H1 (cell line): ENCODE results near the gene NFE2L2. TPM values are rescaled to one million over a fixed set of nuclear protein-coding genes. Genes with fewer than 3 reads are reported as not detected.

ENCODE experiments used
- ASH2L ChIP-seq: fragments of 200-600, 300-600 bp; sonication (generic); IDR thresholded peaks from one replicate; pipeline ENCODE4 v1.7.1; 2017; ENCODE audit warnings: low read length
- CEBPB ChIP-seq: IDR thresholded peaks from 2 replicates; pipeline ENCODE4 v1.6.1; 2012; ENCODE audit warnings: low read depth, low read length
- CHD1 ChIP-seq: IDR thresholded peaks from 2 replicates; pipeline ENCODE4 v1.6.1; 2012; ENCODE audit warnings: low read depth, low read length, improper control_type of control experiment
- EGR1 ChIP-seq: IDR thresholded peaks from 2 replicates; pipeline ENCODE4 v1.6.1; 2011; ENCODE audit warnings: low read depth, low read length, borderline replicate concordance
- EP300 ChIP-seq, 2 experiments: IDR thresholded peaks; 1 replicate in 1 of 2; 2 replicates in 1 of 2; pipeline ENCODE4 v1.6.1; 2011 to 2012; ENCODE audit warnings: low read depth in 2 of 2, low read length in 2 of 2, mild to moderate bottlenecking in 2 of 2, borderline replicate concordance in 1 of 2, inconsistent platforms in 1 of 2, moderate library complexity in 1 of 2
- KDM4A ChIP-seq: IDR thresholded peaks from one replicate; pipeline ENCODE4 v1.7.1; 2012; ENCODE audit warnings: low read depth, mild to moderate bottlenecking, moderate library complexity, low read length, inconsistent platforms; ENCODE audit not compliant: severe bottlenecking
- MAX ChIP-seq: IDR thresholded peaks from 2 replicates; pipeline ENCODE4 v1.6.1; 2012; ENCODE audit warnings: inconsistent platforms
- NRF1 ChIP-seq: IDR thresholded peaks from 2 replicates; pipeline ENCODE4 v1.6.1; 2011; ENCODE audit warnings: mild to moderate bottlenecking, low read depth, low read length, improper control_type of control experiment
- PHF8 ChIP-seq: fragments of 200-600 bp; sonication (generic); conservative IDR thresholded peaks from 2 replicates; pipeline ENCODE4 v1.7.1; 2012; ENCODE audit warnings: low read depth, mild to moderate bottlenecking, inconsistent platforms, low read length, moderate library complexity
- POLR2A ChIP-seq, 2 experiments: IDR thresholded peaks; 1 replicate in 1 of 2; 2 replicates in 1 of 2; pipeline ENCODE4 v1.6.1; 2011; ENCODE audit warnings: low read depth in 2 of 2, low read length in 2 of 2, mild to moderate bottlenecking in 2 of 2; ENCODE audit errors: control extremely low read depth in 1 of 2
- POLR2AphosphoS5 ChIP-seq: IDR thresholded peaks from 2 replicates; pipeline ENCODE4 v1.6.1; 2011; ENCODE audit warnings: low read depth, low read length
- RNF2 ChIP-seq: fragments of 200-900, 300-1000 bp; sonication (generic); IDR thresholded peaks from 2 replicates; pipeline ENCODE4 v1.7.1; 2016; ENCODE audit warnings: borderline replicate concordance, low read depth, mild to moderate bottlenecking, antibody characterized with exemption, low read length; ENCODE audit not compliant: poor library complexity, severe bottlenecking; ENCODE audit errors: missing control alignments
- SIN3A ChIP-seq, 2 experiments: IDR thresholded peaks in 1 of 2; conservative IDR thresholded peaks in 1 of 2; 2 replicates each; pipeline ENCODE4 v1.6.1; 2011 to 2012; ENCODE audit warnings: low read length in 2 of 2, improper control_type of control experiment in 1 of 2, low read depth in 1 of 2, mild to moderate bottlenecking in 1 of 2
- SUZ12 ChIP-seq: fragments of 200-600 bp; sonication (generic); IDR thresholded peaks from 2 replicates; pipeline ENCODE4 v1.6.1; 2012; ENCODE audit warnings: mild to moderate bottlenecking, inconsistent platforms, low read length, moderate library complexity, mixed read lengths
- TAF1 ChIP-seq: IDR thresholded peaks from 2 replicates; pipeline ENCODE4 v1.6.1; 2011; ENCODE audit warnings: mild to moderate bottlenecking, low read depth, low read length
- TAF7 ChIP-seq: optimal IDR thresholded peaks from 2 replicates; pipeline ENCODE3; 2011; ENCODE audit warnings: low read depth, mild to moderate bottlenecking, inconsistent platforms, low read length, moderate library complexity, borderline replicate concordance
- polyA plus RNA-seq, 7 experiments: library from polyadenylated mRNA; depleted of rRNA in 3 of 7; stranded (reverse) in 5 of 7; unstranded in 2 of 7; fragments of >200 nt in 5 of 7; fragments of 200-250 nt in 2 of 7; gene quantifications; 1 replicate in 5 of 7; 2 replicates in 1 of 7; 4 replicates in 1 of 7; pipeline versions ENCODE4 v1.2.1 to v1.2.3, GENCODE V29; 2011 to 2013; ENCODE audit warnings: missing spikeins in 2 of 7, mixed read lengths in 2 of 7
- total RNA-seq: library from RNA; stranded (reverse); fragmentation: NEBNext Ultra II Directional; extraction: Animal tissue kit (Norgen Biotek cat#: 25700); gene quantifications from 2 replicates; pipeline ENCODE4 v1.2.1, GENCODE V29; 2021

Gene NFE2L2
- total and polyA plus RNA-seq, 2 of the 8 experiments (the other 6 are each of a cell fraction or from before 2014, with no cell fraction given), result 33.2 to 34.5 TPM

- TF ChIP-seq MAX (peak; percentile 75), CHD1 (peak; percentile 11), TAF7 (peak; percentile 6), POLR2A (IDR thresholded peaks at IDR 0.05; ENCODE audit: control extremely low read depth in 1 of 2, low read depth in 2 of 2, low read length in 2 of 2) (peak; percentile 72 to 81), EP300 (IDR thresholded peaks at IDR 0.05; ENCODE audit: borderline replicate concordance in 1 of 2, low read depth in 2 of 2, low read length in 2 of 2) (no peak), EGR1 (peak; percentile 10; the same call in 1 of the 2 replicates), RNF2 (no peak), POLR2AphosphoS5 (peak; percentile 93), TAF1 (peak; percentile 86), CEBPB (peak; percentile 81), NRF1 (0 out of 2 replicates have a peak, but pooled peaks have one; percentile 8), ASH2L (peak; percentile 69), KDM4A (peak; percentile 21), PHF8 (peak; percentile 82), SUZ12 (no peak), SIN3A (conservative IDR thresholded peaks at IDR 0.05 in 1 of 2, IDR thresholded peaks at IDR 0.05 in 1 of 2; ENCODE audit: low read depth in 1 of 2, low read length in 2 of 2) (peak in 1 of 2 experiments; percentile 73; a peak in 1 of 4 replicates)
Measured at GRCh38 chr2:177212891-177213856, 51.4 kb downstream of the NFE2L2 start (continued).
